ENCODE measurements around the gene RAPSN. TPM values are rescaled to one million over a fixed set of nuclear protein-coding genes. Genes with fewer than 3 reads are reported as not detected.

RAPSN gene
- total RNA-seq, 6 experiments from 2014 or later = 0.15 to 0.49 (median 0.25) TPM; not detected in 3

DNA sequence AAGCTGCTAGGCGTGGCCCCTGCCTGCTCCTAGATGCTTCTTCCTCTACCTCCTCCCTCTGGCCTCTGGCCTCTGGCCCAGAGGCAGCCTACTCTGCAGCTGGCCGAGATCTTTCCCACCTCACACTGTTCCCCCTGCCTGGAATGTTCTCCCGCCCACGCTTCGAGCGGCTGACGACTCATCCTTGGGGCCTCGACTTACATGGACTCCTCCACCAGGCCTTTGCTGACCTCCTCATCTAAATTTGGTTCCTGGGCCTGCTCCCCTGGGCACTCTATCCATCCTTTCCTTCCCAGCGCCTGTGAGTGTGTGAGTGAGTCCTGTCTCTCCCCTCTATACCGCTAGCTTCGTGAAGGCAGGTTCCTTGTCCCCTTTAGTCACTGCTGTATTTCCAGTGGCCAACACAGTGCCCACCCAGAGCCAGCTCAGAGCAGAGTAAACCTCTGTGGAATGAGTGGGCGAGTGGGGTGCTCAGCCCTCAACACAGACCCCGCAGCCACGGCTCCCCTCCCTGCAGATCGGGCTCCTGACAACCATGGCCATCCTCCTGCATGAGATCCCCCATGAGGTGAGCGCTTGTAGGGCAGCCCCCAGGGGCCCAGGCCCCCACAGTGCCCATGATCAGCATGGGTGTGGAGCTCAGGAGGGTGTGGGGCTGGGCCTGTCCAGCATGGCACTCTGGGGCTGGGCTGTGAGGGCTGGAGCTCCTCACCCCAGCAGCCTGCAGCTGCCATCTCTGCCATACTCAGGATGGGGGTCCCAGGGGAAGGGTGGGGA is 34.8 kb downstream of the RAPSN start:
- Histone ChIP-seq H3K36me3 (peaks cover 0 to 22% (median 4%) of the 10 kb centered on the region in 4 donors), H3K4me3 (no peak overlapping the region), H3K9me3 (no peaks in the 10 kb centered on the region), H3K27ac (no peak overlapping the region), H3K4me1 (peaks cover 0 to 3% (median 0%) of the 10 kb centered on the region in 4 donors), H3K27me3 (no peaks in the 10 kb centered on the region)
- intact Hi-C loops (cut with DNase I) = no loop called here
- ATAC-seq = no peak
- TF ChIP-seq CTCF (IDR thresholded peaks at IDR 0.05) (no peak), POLR2A (IDR thresholded peaks at IDR 0.05) (no peak)
- DNase-seq = no peak
- WGBS (ENCODE audit: insufficient coverage, low coverage, low lambda C conversion rate, missing lambda C conversion rate) = 66% methylated on average over 4 of the region's 16 CpGs

GRCh38 chr11:47413351-47413750 is 35.6 kb downstream of the RAPSN start:
- H3K27ac ChIP-seq = no peak overlapping the region
- H3K9me3 ChIP-seq = no peaks in the 10 kb centered on the region
- no peak for ATAC-seq
- 80% methylated on average over 4 of the region's 13 CpGs for WGBS (ENCODE audit: insufficient coverage, low coverage, low lambda C conversion rate, missing lambda C conversion rate)
- no peak for DNase-seq
- no peak overlapping the region for H3K4me3 ChIP-seq
- H3K36me3 ChIP-seq = peaks cover 0 to 14% (median 0%) of the 10 kb centered on the region in 4 donors
- intact Hi-C loops (cut with DNase I) = no loop called here
- H3K27me3 ChIP-seq = no peaks in the 10 kb centered on the region
- no peak for TF ChIP-seq POLR2A (IDR thresholded peaks at IDR 0.05)
- no peak for TF ChIP-seq CTCF (IDR thresholded peaks at IDR 0.05)
- H3K4me1 ChIP-seq = peaks cover 0 to 6% (median 0%) of the 10 kb centered on the region in 4 donors

DNA sequence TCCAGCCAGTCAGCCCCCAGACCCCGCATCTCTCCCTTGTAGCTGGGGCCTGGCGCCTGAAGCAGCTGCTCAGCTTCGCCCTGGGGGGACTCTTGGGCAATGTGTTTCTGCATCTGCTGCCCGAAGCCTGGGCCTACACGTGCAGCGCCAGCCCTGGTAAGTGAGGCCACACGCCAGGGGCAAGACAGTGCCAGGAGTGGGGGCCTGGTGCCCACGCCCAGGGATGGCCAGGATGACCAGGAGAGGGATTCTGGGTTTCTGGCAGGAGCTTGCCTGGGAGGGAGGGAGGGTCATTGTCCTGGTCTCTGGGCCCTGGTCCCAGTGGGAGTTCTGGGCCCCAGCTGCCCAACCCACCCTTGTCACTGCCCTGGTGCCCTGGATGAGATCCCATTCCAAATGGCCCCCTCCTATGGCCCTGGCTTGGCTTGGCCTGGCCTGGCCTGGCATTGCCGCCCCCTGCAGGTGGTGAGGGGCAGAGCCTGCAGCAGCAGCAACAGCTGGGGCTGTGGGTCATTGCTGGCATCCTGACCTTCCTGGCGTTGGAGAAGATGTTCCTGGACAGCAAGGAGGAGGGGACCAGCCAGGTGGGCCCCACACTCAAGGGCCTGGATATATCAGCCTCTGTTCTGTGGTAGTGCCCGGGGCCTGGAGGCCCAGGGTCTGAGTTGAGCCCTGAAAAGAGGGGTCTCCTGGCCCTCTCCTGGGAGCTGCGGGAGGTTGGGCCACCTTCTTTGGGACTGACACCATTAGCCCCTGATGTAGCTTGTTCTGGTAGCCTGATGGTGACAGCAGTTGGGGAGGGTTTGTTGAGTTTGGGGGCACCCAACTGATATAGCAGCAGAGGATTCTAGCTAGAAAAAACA is 36.8 kb downstream of the RAPSN start:
- peak in 2 of 3 donors; percentile 69 to 70 for DNase-seq
- no peak overlapping the region for H3K27ac ChIP-seq
- intact Hi-C loops (cut with DNase I) = no loop called here
- WGBS (ENCODE audit: insufficient coverage, low coverage, low lambda C conversion rate, missing lambda C conversion rate) = 40% methylated on average over 1 of the region's 12 CpGs
- no peak overlapping the region for H3K4me3 ChIP-seq
- H3K27me3 ChIP-seq = no peaks in the 10 kb centered on the region
- no peak for TF ChIP-seq POLR2A (IDR thresholded peaks at IDR 0.05)
- peak; percentile 67 to 82 (median 73) for TF ChIP-seq CTCF (IDR thresholded peaks at IDR 0.05)
- peaks cover 0 to 2% (median 0%) of the 10 kb centered on the region in 4 donors for H3K36me3 ChIP-seq
- peaks cover 0 to 14% (median under 1%) of the 10 kb centered on the region in 4 donors for H3K4me1 ChIP-seq
- no peaks in the 10 kb centered on the region for H3K9me3 ChIP-seq
- peak in 1 of 4 donors; percentile 20 for ATAC-seq

DNA sequence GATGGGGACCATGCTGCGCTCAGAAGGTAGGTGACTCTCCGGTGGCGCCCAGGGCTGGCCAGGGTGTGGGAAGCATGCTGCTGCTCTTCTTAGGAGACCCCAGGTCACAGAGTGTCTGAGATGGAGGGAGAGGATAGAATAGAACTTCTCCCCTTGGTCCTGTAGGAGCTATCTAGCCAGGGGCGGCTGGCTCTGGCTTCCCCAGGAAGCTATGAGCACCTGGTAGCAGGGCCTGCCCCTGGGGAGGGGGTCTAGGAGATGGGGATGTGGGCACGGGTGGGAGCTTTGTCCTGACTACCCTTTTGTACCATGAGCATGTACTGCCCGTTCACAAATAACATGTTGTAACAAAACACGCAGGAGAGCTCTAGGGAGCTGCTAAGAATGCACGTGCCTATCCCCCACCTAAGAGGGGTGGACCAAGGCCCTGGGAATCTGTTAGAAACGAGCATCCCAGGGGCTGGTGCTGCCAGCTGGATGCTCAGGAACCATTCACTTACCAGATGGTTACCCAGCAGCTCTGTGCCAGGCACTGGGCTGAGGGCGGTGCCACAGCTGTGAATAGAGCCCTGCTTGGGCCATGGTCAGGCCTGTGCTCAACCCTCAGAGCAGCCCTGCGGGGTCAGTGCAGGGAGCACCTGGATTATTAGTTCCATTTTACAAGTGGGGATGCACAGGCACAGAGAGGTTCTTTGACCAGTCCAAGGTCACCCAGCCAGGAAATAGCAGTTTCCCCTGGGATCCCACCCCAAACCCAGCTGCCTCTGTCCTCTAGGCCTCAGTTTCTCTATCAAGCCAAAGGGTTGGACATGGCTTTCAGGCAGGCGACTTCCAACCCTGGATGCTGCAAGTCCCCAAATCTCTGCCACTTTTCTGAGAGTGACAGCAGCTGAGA is 38.3 kb downstream of the RAPSN start:
- no peak for DNase-seq
- H3K27ac ChIP-seq = no peak overlapping the region
- H3K4me1 ChIP-seq = peaks cover 0 to 15% (median 2%) of the 10 kb centered on the region in 4 donors
- H3K4me3 ChIP-seq = no peak overlapping the region
- no peaks in the 10 kb centered on the region for H3K9me3 ChIP-seq
- 69% methylated on average over 4 of the region's 12 CpGs for WGBS (ENCODE audit: insufficient coverage, low coverage, low lambda C conversion rate, missing lambda C conversion rate)
- no peaks in the 10 kb centered on the region for H3K36me3 ChIP-seq
- H3K27me3 ChIP-seq = no peaks in the 10 kb centered on the region
- TF ChIP-seq CTCF (IDR thresholded peaks at IDR 0.05) = no peak
- ATAC-seq = no peak
- intact Hi-C loops (cut with DNase I) = no loop called here

Data from right lobe of liver (tissue), 6 donors.